Astrocyte of the spinal cord (primary cell): ENCODE measurements around the gene TTC39C.

ENCODE experiments used
- DNase-seq: peaks from one replicate; pipeline ENCODE4 v3.0.0; 2011; ENCODE audit warnings: low read depth, low spot score
- H3K4me3 ChIP-seq: 2 replicates; pipeline ENCODE4 v1.5.1; 2011; ENCODE audit warnings: low read depth, mild to moderate bottlenecking, low read length, moderate library complexity
- CTCF ChIP-seq: IDR thresholded peaks from 2 replicates; pipeline ENCODE4 v1.5.1; 2012; ENCODE audit warnings: low read depth, mild to moderate bottlenecking, low read length, inconsistent platforms
- in situ Hi-C: cut with HindIII; loops from 2 replicates; pipeline ENCODE4 v1.10.0; 2017; ENCODE audit warnings: low sequenced_read_pairs

TTC39C gene

GRCh38 chr18:24153397-24153796, 138.8 kb downstream of the TTC39C start:
- DNase-seq: no peak
- in situ Hi-C loops: no loop called here
- TF ChIP-seq CTCF: no peak
- H3K4me3 ChIP-seq: no peak overlapping the region

- no peak overlapping the region for H3K4me3 ChIP-seq
- in situ Hi-C loops: no loop called here
- DNase-seq: no peak
- no peak for TF ChIP-seq CTCF
These were observed 143.3 kb downstream of the TTC39C start for GRCh38 chr18:24157855-24158254.

GRCh38 chr18:24160086-24160485, 145.5 kb downstream of the TTC39C start:
- in situ Hi-C loops: no loop called here
- DNase-seq: peak; percentile 16
- no peak for TF ChIP-seq CTCF
- no peak overlapping the region for H3K4me3 ChIP-seq

GRCh38 chr18:24161304-24161703, 146.8 kb downstream of the TTC39C start:
- no peak for TF ChIP-seq CTCF
- H3K4me3 ChIP-seq: no peak overlapping the region
- no peak for DNase-seq
- in situ Hi-C loops: no loop called here

- no peak overlapping the region for H3K4me3 ChIP-seq
- DNase-seq: no peak
These were observed 153.9 kb downstream of the TTC39C start for GRCh38 chr18:24168496-24168895.

GRCh38 chr18:24170360-24170759, 155.8 kb downstream of the TTC39C start:
- no peak for DNase-seq
- no peak for TF ChIP-seq CTCF
- in situ Hi-C loops: no loop called here
- H3K4me3 ChIP-seq: no peak overlapping the region

More at GRCh38 chr18:24168496-24168895, 153.9 kb downstream of the TTC39C start:
- TF ChIP-seq CTCF: no peak
- in situ Hi-C loops: no loop called here

GRCh38 chr18:24173997-24174396, 159.4 kb downstream of the TTC39C start:
- TF ChIP-seq CTCF: no peak
- DNase-seq: no peak
- in situ Hi-C loops: no loop called here
- H3K4me3 ChIP-seq: no peak overlapping the region
